IPS-20b (cell line): ENCODE measurements around the gene FCRLB.
"Not testable (repeated sequence)": the region's sequence is repeated elsewhere in the genome, so short reads cannot be mapped to it uniquely, and the experiment has no call there.

ENCODE experiments used
- H3K27ac ChIP-seq: one replicate; pipeline ENCODE4 v1.5.1; 2013; ENCODE audit warnings: low read length
- H3K27me3 ChIP-seq: 2 replicates; pipeline ENCODE4 v1.6.1; 2013; ENCODE audit warnings: mild to moderate bottlenecking, low read length, inconsistent platforms; ENCODE audit not compliant: insufficient read depth
- H3K36me3 ChIP-seq: 2 replicates; pipeline ENCODE4 v1.6.1; 2013; ENCODE audit warnings: low read depth, mild to moderate bottlenecking, inconsistent platforms, low read length, moderate library complexity; ENCODE audit not compliant: insufficient read depth
- H3K4me1 ChIP-seq: 2 replicates; pipeline ENCODE4 v1.6.1; 2013; ENCODE audit warnings: mild to moderate bottlenecking, control low read depth, inconsistent platforms, low read length, moderate library complexity; ENCODE audit not compliant: insufficient read depth
- H3K4me3 ChIP-seq: 2 replicates; pipeline ENCODE4 v1.5.1; 2013; ENCODE audit warnings: mild to moderate bottlenecking, low read length, inconsistent platforms
- H3K9ac ChIP-seq: 2 replicates; pipeline ENCODE4 v1.6.1; 2013; ENCODE audit warnings: low read depth, mild to moderate bottlenecking, inconsistent platforms, low read length, moderate library complexity
- H3K9me3 ChIP-seq: 2 replicates; pipeline ENCODE4 v1.6.1; 2013; ENCODE audit warnings: mild to moderate bottlenecking, low read depth, low read length, inconsistent platforms; ENCODE audit not compliant: insufficient read depth

The FCRLB gene, protein sequence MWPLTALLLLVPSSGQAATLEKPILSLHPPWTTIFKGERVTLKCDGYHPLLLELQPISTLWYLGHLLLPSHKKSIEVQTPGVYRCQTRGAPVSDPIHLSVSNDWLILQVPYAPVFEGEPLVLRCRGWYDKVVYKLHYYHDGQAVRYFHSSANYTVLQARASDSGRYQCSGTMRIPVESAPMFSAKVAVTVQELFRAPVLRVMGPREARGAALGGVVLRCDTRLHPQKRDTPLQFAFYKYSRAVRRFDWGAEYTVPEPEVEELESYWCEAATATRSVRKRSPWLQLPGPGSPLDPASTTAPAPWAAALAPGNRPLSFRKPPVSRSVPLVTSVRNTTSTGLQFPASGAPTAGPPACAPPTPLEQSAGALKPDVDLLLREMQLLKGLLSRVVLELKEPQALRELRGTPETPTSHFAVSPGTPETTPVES

DNA sequence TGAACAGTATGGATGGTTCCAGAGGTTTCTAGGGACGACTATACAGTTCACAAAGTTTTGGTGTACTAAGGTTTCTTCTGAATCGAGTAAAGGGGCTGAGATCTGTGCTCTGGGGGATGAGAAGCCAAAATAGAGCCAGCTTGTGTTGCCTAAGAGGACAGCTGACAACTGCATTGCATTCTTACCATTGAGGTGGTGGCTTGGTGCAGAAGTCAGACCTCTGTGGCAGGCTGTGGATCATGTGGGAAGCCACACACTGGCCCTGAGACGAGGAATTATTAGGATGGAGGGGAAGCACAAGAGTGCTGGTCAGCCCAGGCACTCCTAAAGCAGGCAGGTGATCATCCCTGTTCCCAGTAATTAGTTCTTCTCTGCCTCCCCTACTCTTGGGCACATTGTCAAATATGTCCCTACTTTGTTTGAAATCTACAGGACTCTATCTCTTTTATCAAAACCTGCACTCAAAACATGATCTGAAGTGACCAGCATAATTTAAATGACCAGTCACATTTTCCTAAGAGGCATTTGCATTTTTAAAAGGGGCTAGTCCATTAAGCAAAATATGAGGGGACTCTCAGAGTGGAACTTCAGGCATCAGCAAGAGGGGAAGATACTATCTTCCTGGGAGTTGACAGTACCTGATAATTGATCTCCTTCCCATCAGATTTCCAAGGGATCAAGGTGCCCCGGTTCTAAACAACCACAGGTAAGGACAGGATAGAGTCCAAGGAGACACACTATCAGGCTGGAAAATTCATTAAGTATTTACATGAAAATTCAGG is at the start of gene FCRLB:
Gene FCRLB (plus strand): TSS at position 589 of the 782 bp plus-strand sequence. CDS start 1,129 bp downstream, outside the sequence.
- Histone ChIP-seq H3K9ac (no peak within 1 kb of the TSS), H3K4me3 (no peak within 1 kb of the TSS), H3K9me3 (no peaks in the 10 kb centered on the region), H3K27ac (no peak within 1 kb of the TSS), H3K4me1 (no peaks in the 10 kb centered on the region), H3K27me3 (peaks cover 44% of the 10 kb centered on the region), H3K36me3 (no peaks in the 10 kb centered on the region)

DNA sequence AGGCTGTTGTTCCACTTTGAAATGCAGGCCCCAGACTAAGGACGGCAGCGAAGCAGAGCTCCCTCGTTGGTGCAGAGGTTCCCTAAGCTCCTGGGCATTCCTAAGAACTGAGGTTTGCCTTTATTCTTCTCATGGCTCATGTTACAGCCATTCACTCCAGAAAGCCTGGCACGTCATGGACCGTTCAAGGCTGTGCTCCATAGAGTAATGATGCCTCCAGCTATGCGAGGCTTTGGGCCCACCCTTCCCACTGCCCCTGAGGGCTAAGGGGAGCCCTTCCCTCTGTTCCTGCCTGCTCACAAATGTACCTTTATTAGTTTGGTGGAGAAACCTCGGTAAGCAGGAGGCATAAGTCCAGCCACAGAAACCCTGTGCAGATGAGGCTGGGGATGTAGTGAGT is 47.9 kb upstream of the FCRLB start:
- H3K9ac ChIP-seq: not testable (repeated sequence)

DNA sequence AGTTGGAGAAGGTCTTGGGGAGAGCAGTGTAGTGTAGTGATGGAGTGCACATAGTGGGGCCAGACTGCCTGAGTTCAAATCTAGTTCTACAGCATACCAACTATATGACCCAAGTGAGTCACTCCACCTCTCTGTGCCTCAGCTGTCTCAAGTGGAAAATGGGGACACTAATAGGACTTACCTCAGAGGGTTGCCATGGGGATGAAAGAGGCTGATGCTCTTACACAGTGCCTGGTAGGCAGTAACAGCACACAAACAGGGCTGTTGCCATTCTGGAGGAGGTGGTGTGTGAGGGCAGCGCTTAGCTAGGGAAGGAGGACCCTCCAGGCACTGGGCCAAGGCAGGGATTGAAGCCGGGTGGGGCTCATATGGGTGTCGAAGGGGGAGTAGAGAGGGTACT is 46.9 kb upstream of the FCRLB start:
- not testable (repeated sequence) for H3K9me3 ChIP-seq, H3K9ac ChIP-seq, H3K27ac ChIP-seq, H3K4me1 ChIP-seq, H3K27me3 ChIP-seq, H3K36me3 ChIP-seq, H3K4me3 ChIP-seq

More for the DNA sequence above, 47.9 kb upstream of the FCRLB start:
- H3K27me3 ChIP-seq, H3K36me3 ChIP-seq, H3K4me3 ChIP-seq, H3K4me1 ChIP-seq, H3K9me3 ChIP-seq, H3K27ac ChIP-seq: not testable (repeated sequence)

DNA sequence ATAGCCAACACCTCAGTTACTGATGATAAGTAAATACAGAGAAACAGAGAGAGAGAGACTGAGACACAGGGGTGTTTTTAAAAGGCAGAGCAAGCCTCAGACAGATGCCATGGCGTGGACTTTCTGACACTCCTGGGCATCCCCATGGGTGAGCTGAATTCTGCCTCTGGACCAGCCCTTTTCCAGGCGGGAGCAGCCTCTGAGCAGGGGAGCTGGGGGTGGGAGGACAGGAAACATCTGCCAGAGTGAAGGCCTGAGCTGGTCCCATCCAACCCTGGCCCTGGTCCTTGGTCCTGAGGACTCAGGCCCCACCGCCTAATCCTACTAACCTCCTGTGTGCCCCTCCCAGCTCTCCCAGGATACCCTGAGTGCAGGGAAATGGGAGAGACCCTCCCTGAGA is 46.4 kb upstream of the FCRLB start:
- H3K4me3 ChIP-seq, H3K4me1 ChIP-seq: not testable (repeated sequence)

DNA sequence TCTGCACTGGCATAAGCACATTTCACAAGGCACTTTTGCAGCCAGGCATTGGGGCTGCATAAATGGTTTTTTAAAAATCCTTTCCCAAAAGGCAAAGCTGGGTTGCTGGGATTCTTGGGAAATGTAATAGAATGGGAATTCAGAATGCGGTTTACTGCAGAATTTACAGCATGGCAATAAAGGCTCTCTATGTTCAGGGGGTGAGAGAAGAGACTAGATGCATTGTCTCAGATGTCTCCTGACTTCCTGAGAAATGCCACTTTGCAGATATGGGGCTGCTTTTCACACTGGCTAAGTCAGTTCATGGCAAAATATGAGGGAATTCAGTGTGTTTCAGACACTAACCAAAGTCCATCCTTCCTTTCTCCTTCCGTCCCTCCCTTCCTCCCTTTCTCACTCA is 44.9 kb upstream of the FCRLB start:
- no peaks in the 10 kb centered on the region for H3K36me3 ChIP-seq
- H3K4me1 ChIP-seq: no peaks in the 10 kb centered on the region
- no peaks in the 10 kb centered on the region for H3K9me3 ChIP-seq
- H3K9ac ChIP-seq: no peak overlapping the region
- no peak overlapping the region for H3K4me3 ChIP-seq
- H3K27ac ChIP-seq: no peak overlapping the region
- no peaks in the 10 kb centered on the region for H3K27me3 ChIP-seq

More for the DNA sequence above, 46.4 kb upstream of the FCRLB start:
- not testable (repeated sequence) for H3K27me3 ChIP-seq, H3K9me3 ChIP-seq, H3K27ac ChIP-seq, H3K36me3 ChIP-seq, H3K9ac ChIP-seq

DNA sequence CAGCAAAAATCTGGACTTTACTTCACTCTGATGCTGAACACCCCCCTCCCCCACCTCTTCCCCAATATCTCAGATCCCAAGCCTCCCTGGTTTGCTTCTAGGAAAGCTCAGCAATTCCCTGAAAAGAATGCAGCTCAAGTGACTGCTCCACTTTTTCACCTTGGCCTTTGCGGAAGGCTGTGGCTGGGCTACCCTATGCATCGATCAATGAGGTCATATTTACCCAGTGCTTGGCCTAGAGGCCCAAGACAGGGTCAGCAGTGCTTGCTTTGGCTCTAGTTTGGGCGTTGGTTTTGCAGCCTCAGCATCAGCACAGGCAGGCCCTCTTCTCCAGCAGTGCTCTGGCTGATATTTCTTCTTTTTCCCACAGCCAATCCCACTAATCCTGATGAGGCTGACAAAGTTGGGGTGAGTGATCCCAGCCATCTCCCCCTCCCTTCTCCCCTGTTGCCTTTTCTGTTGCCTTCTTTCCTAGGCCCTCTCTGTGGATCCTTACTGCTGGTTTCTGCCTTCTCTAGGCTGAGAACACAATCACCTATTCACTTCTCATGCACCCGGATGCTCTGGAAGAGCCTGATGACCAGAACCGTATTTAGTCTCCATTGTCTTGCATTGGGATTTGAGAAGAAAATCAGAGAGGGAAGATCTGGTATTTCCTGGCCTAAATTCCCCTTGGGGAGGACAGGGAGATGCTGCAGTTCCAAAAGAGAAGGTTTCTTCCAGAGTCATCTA is 44.2 kb upstream of the FCRLB start:
- Histone ChIP-seq H3K27ac (no peak overlapping the region), H3K27me3 (no peaks in the 10 kb centered on the region), H3K9ac (no peak overlapping the region), H3K4me3 (no peak overlapping the region), H3K36me3 (no peaks in the 10 kb centered on the region), H3K9me3 (no peaks in the 10 kb centered on the region), H3K4me1 (no peaks in the 10 kb centered on the region)

DNA sequence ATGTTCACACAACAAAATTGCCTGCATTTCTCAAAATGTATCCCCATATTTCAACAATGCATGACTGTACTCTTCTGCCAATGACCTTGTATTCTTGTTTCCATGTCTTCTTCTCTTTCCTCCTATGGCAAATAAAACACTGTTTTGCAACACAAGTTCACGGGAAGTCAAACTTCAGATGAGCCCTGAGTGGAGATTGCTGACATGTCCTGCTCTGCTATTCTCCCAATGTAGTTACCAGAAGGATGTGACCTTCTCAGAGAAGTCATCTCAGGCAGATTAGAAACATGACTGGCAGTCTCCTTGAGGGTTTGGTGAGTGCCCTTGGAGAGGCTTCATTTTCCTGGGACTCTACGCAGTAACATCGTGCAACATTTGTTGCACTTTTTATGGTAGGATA is 42.8 kb upstream of the FCRLB start:
- no peak overlapping the region for H3K9ac ChIP-seq
- H3K9me3 ChIP-seq: no peaks in the 10 kb centered on the region
- H3K36me3 ChIP-seq: no peaks in the 10 kb centered on the region
- no peaks in the 10 kb centered on the region for H3K4me1 ChIP-seq
- H3K27ac ChIP-seq: no peak overlapping the region
- H3K4me3 ChIP-seq: no peak overlapping the region
- H3K27me3 ChIP-seq: no peaks in the 10 kb centered on the region

DNA sequence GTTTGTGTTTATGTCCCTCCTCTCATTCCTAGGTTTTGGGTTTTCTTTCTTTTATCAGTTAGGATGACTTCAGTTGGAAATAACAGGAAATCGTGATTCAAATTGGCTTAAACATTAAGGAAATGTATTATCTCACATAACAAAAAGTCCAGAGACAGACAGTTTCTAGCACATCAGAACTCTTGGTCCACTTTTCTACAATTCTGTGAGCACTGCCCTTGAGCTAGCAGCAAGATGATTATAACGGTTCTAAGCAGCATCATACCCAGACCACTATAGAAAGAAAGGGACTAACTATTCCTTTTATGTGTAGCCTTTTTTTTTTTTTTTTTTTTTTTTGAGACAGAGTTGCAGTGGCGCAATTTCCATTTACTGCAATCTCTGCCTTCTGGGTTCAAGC is 39.5 kb upstream of the FCRLB start:
- Histone ChIP-seq H3K9ac (no peak overlapping the region), H3K36me3 (no peaks in the 10 kb centered on the region), H3K4me3 (no peak overlapping the region), H3K27me3 (no peaks in the 10 kb centered on the region), H3K9me3 (no peaks in the 10 kb centered on the region), H3K4me1 (no peaks in the 10 kb centered on the region), H3K27ac (no peak overlapping the region)

DNA sequence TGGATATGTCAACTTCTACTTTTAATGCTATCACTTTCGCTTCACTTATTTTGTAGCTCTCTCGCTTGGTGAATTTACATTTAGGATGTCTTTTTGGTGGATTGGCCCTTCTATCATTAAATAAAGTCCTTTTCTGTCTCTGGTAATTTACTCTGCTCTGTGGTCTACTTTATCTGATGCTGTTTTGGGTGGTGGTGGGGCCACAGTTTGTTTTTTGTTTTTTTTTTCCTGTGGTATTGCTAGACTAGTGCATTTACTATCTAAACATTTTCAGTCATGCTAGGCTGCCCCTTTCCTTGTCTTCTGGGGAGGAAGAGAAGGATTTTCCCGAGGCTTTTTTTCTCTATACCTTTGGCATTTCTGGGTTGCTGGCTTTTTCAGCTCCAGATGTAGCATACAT is 32.4 kb upstream of the FCRLB start:
- no peaks in the 10 kb centered on the region for H3K27me3 ChIP-seq
- H3K4me3 ChIP-seq: no peak overlapping the region
- no peaks in the 10 kb centered on the region for H3K9me3 ChIP-seq
- no peak overlapping the region for H3K9ac ChIP-seq
- H3K27ac ChIP-seq: no peak overlapping the region
- no peaks in the 10 kb centered on the region for H3K4me1 ChIP-seq
- no peaks in the 10 kb centered on the region for H3K36me3 ChIP-seq

DNA sequence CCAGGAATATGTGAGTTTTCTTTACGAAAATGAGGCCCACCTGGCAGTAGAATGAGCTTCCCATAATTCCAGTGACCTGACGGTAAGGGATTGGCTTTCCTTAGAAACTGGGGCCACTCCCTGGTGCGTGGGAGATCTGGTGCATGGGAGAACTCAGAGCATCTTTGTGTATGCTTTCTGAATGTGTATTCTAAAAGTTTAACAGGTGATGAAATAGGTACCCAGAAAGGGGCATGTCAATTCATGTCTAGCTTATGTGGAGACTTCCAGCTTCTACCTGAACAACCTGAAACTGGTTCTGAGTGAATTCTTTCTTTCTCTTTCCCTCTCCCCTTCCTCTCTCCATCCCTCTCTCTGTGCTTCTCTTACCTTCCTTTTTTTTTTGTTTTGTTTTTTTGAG is 29.5 kb upstream of the FCRLB start:
- H3K27me3 ChIP-seq: no peaks in the 10 kb centered on the region
- no peaks in the 10 kb centered on the region for H3K36me3 ChIP-seq
- H3K27ac ChIP-seq: no peak overlapping the region
- no peaks in the 10 kb centered on the region for H3K4me1 ChIP-seq
- no peak overlapping the region for H3K4me3 ChIP-seq
- no peak overlapping the region for H3K9ac ChIP-seq
- no peaks in the 10 kb centered on the region for H3K9me3 ChIP-seq

DNA sequence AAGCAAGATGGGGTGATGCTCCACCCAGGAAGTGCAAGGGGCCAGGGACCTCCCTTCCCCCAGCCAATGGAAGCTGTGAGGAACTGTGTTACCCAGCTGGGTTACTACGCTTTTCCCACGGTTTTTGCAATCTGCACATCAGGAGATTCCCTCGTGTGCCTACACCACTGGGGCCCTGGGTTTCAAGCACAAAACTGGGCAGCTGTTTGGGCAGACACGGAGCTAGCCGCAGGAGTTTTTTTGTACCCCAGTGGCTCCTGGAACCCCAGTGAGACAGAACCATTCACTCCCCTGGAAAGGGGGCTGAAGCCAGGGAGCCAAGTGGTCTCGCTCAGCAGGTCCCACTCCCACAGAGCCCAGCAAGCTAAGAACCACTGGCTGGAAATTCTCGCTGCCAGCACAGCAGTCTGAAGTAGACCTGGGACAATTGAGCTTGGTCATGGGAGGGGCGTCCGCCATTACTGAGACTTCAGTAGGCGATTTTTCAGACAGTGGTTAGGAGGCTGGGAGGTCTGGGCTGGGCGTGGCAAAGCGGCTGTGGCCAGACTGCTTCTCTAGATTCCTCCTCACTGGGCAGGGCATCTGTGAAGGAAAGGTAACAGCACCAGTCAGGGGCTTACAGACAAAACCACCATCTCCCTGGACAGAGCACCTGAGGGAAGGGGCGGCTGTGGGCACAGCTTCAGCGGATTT is 28.2 kb upstream of the FCRLB start:
- not testable (repeated sequence) for H3K9me3 ChIP-seq, H3K27me3 ChIP-seq, H3K27ac ChIP-seq, H3K9ac ChIP-seq, H3K4me1 ChIP-seq, H3K4me3 ChIP-seq, H3K36me3 ChIP-seq
